HEK293 (cell line): ENCODE data around the gene NAA80.

Experiments
- BCL6B ChIP-seq: fragments of 450-650 bp; formaldehyde crosslinking; IDR thresholded peaks from 2 replicates; pipeline ENCODE4 v1.5.1; 2017; ENCODE audit warnings: missing biosample characterization, missing genetic modification characterization
- KLF10 ChIP-seq: fragments of 450-650 bp; IDR thresholded peaks from 2 replicates; pipeline ENCODE4 v1.5.1; 2018; ENCODE audit warnings: missing biosample characterization, mild to moderate bottlenecking, missing genetic modification characterization
- MYNN ChIP-seq: fragments of 450-650 bp; formaldehyde crosslinking; IDR thresholded peaks from 2 replicates; pipeline ENCODE4 v1.5.1; 2016; ENCODE audit warnings: missing biosample characterization, missing genetic modification characterization, borderline replicate concordance
- SCRT1 ChIP-seq: fragments of 450-650 bp; formaldehyde crosslinking; IDR thresholded peaks from 2 replicates; pipeline ENCODE4 v1.5.1; 2016; ENCODE audit warnings: missing biosample characterization, missing genetic modification characterization, borderline replicate concordance
- SETDB1 ChIP-seq: IDR thresholded peaks from one replicate; pipeline ENCODE4 v1.6.1; 2017; ENCODE audit warnings: mild to moderate bottlenecking, low read length, moderate library complexity, mixed read lengths; ENCODE audit not compliant: insufficient read length
- ZBTB11 ChIP-seq: fragments of 450-650 bp; formaldehyde crosslinking; conservative IDR thresholded peaks from 2 replicates; pipeline ENCODE4 v1.5.1; 2016; ENCODE audit warnings: low read depth, missing biosample characterization, missing genetic modification characterization
- ZBTB17 ChIP-seq: fragments of 450-650 bp; formaldehyde crosslinking; IDR thresholded peaks from 2 replicates; pipeline ENCODE4 v1.5.1; 2016; ENCODE audit warnings: missing biosample characterization, missing genetic modification characterization
- ZBTB21 ChIP-seq: fragments of 450-650 bp; formaldehyde crosslinking; IDR thresholded peaks from 2 replicates; pipeline ENCODE4 v1.5.1; 2017; ENCODE audit warnings: missing biosample characterization, missing genetic modification characterization
- ZBTB49 ChIP-seq: fragments of 450-650 bp; formaldehyde crosslinking; IDR thresholded peaks from 2 replicates; pipeline ENCODE4 v1.5.1; 2016; ENCODE audit warnings: missing biosample characterization, missing genetic modification characterization, low read depth
- ZBTB7A ChIP-seq: fragments of 450-650 bp; formaldehyde crosslinking; IDR thresholded peaks from 2 replicates; pipeline ENCODE4 v1.5.1; 2016; ENCODE audit warnings: low read depth, missing biosample characterization, missing genetic modification characterization
- ZFP37 ChIP-seq: fragments of 450-650 bp; formaldehyde crosslinking; IDR thresholded peaks from 2 replicates; pipeline ENCODE4 v1.5.1; 2016; ENCODE audit warnings: missing biosample characterization, missing genetic modification characterization
- ZNF148 ChIP-seq: fragments of 450-650 bp; formaldehyde crosslinking; IDR thresholded peaks from 2 replicates; pipeline ENCODE4 v1.5.0; 2017; ENCODE audit warnings: missing biosample characterization, missing genetic modification characterization, borderline replicate concordance
- ZNF155 ChIP-seq: fragments of 450-650 bp; formaldehyde crosslinking; IDR thresholded peaks from 2 replicates; pipeline ENCODE4 v1.5.1; 2016; ENCODE audit warnings: missing biosample characterization, missing genetic modification characterization
- ZNF18 ChIP-seq: fragments of 450-650 bp; formaldehyde crosslinking; IDR thresholded peaks from 2 replicates; pipeline ENCODE4 v1.5.1; 2016; ENCODE audit warnings: missing biosample characterization, missing genetic modification characterization
- ZNF2 ChIP-seq: fragments of 450-650 bp; formaldehyde crosslinking; IDR thresholded peaks from 2 replicates; pipeline ENCODE4 v1.5.1; 2016; ENCODE audit warnings: missing biosample characterization, missing genetic modification characterization
- ZNF211 ChIP-seq: fragments of 450-650 bp; formaldehyde crosslinking; IDR thresholded peaks from 2 replicates; pipeline ENCODE4 v1.5.1; 2016; ENCODE audit warnings: low read depth, missing biosample characterization, missing genetic modification characterization
- ZNF324 ChIP-seq: fragments of 450-650 bp; formaldehyde crosslinking; IDR thresholded peaks from 2 replicates; pipeline ENCODE4 v1.5.1; 2016; ENCODE audit warnings: missing biosample characterization, missing genetic modification characterization
- ZNF350 ChIP-seq: fragments of 450-650 bp; formaldehyde crosslinking; IDR thresholded peaks from 2 replicates; pipeline ENCODE4 v1.5.0; 2017; ENCODE audit warnings: missing biosample characterization, mild to moderate bottlenecking, missing genetic modification characterization
- ZNF488 ChIP-seq: fragments of 450-650 bp; formaldehyde crosslinking; IDR thresholded peaks from 2 replicates; pipeline ENCODE4 v1.5.1; 2016; ENCODE audit warnings: missing biosample characterization, missing genetic modification characterization
- ZNF501 ChIP-seq: fragments of 450-650 bp; formaldehyde crosslinking; IDR thresholded peaks from 2 replicates; pipeline ENCODE4 v1.5.1; 2016; ENCODE audit warnings: missing biosample characterization, missing genetic modification characterization
- ZNF510 ChIP-seq: fragments of 450-650 bp; formaldehyde crosslinking; IDR thresholded peaks from 2 replicates; pipeline ENCODE4 v1.5.1; 2018; ENCODE audit warnings: mild to moderate bottlenecking, missing genetic modification characterization, missing biosample characterization; ENCODE audit not compliant: insufficient replicate concordance
- ZNF639 ChIP-seq: fragments of 450-650 bp; formaldehyde crosslinking; IDR thresholded peaks from 2 replicates; pipeline ENCODE4 v1.5.1; 2016; ENCODE audit warnings: missing biosample characterization, missing genetic modification characterization
- ZNF701 ChIP-seq: fragments of 450-650 bp; formaldehyde crosslinking; IDR thresholded peaks from 2 replicates; pipeline ENCODE4 v1.5.1; 2016; ENCODE audit warnings: missing biosample characterization, missing genetic modification characterization
- ZNF76 ChIP-seq: fragments of 450-650 bp; formaldehyde crosslinking; IDR thresholded peaks from 2 replicates; pipeline ENCODE4; 2016; ENCODE audit warnings: low read depth, missing biosample characterization, missing genetic modification characterization, borderline replicate concordance
- ZNF785 ChIP-seq: fragments of 450-650 bp; formaldehyde crosslinking; IDR thresholded peaks from 2 replicates; pipeline ENCODE4 v1.5.1; 2016; ENCODE audit warnings: missing biosample characterization, missing genetic modification characterization
- ZSCAN23 ChIP-seq: fragments of 450-650 bp; formaldehyde crosslinking; IDR thresholded peaks from 2 replicates; pipeline ENCODE4 v1.5.1; 2016; ENCODE audit warnings: missing biosample characterization, missing genetic modification characterization

The NAA80 gene

GRCh38 chr3:50272911-50273688 is 26.1 kb downstream of the NAA80 start (continued):
- TF ChIP-seq ZBTB7A (tag by site-specific recombination) (no peak), ZNF510 (no peak), ZBTB49 (tag by site-specific recombination) (no peak), ZFP37 (tag by site-specific recombination) (no peak), BCL6B (tag by site-specific recombination) (no peak), ZBTB11 (no peak), ZBTB17 (tag by site-specific recombination) (peak; percentile 73), ZNF639 (0 out of 2 replicates have a peak, but pooled peaks have one; percentile 64), ZNF324 (no peak), ZNF18 (tag by site-specific recombination) (no peak), ZNF76 (tag by site-specific recombination) (no peak), MYNN (tag by site-specific recombination) (no peak), ZNF701 (tag by site-specific recombination) (no peak), SCRT1 (tag by site-specific recombination) (no peak), ZNF350 (tag by site-specific recombination) (no peak), ZNF148 (tag by site-specific recombination) (no peak), KLF10 (no peak), ZNF2 (no peak), SETDB1 (no peak), ZNF488 (tag by site-specific recombination) (no peak), ZBTB21 (tag by site-specific recombination) (no peak), ZNF501 (no peak), ZNF155 (no peak), ZSCAN23 (tag by site-specific recombination) (no peak), ZNF211 (tag by site-specific recombination) (no peak), ZNF785 (tag by site-specific recombination) (no peak)
